Panc1 (cell line): Measurements from ENCODE around the gene NPAS2.

Experiments used
- CTCF ChIP-seq: fragments of 450-650 bp; IDR thresholded peaks from 2 replicates; pipeline ENCODE4 v1.5.1; 2017; ENCODE audit warnings: mild to moderate bottlenecking
- SIN3A ChIP-seq: IDR thresholded peaks from 2 replicates; pipeline ENCODE4 v1.6.1; 2012; ENCODE audit warnings: low read depth, mild to moderate bottlenecking, low read length, moderate library complexity, borderline replicate concordance; ENCODE audit not compliant: insufficient read depth

- TF ChIP-seq CTCF (no peak), SIN3A (no peak)
Observed at GRCh38 chr2:100983201-100983600, 163.3 kb downstream of the NPAS2 start.
